ENCODE measurements around the gene LEFTY1. TPM values are rescaled to one million over a fixed set of nuclear protein-coding genes. Genes with fewer than 3 reads are reported as not detected.

LEFTY1 gene
- total RNA-seq, 3 donors from 2014 or later: 0.48 TPM; not detected in 2

- no peaks in the 10 kb centered on the region for H3K36me3 ChIP-seq
- intact Hi-C loops (cut with DNase I; ENCODE audit: low total_unique reads): loop anchor here (5.0 kb wide), 1 partner anchor 373 kb away; no protein-coding TSS in a partner anchor
- DNase-seq (ENCODE audit: low spot score in 2 of 2): no peak
- no peaks in the 10 kb centered on the region for H3K4me1 ChIP-seq
- H3K9me3 ChIP-seq: no peaks in the 10 kb centered on the region
- TF ChIP-seq POLR2A (IDR thresholded peaks at IDR 0.05) (no peak), CTCF (IDR thresholded peaks at IDR 0.05) (no peak), POLR2AphosphoS5 (IDR thresholded peaks at IDR 0.05) (no peak)
- peak overlapping the region in 1 of 2 donors; percentile 38 for H3K27ac ChIP-seq
- H3K27me3 ChIP-seq: no peaks in the 10 kb centered on the region
- no peak overlapping the region for H3K4me3 ChIP-seq
Observed at GRCh38 chr1:225849925-225850324, 39.0 kb downstream of the LEFTY1 start.

GRCh38 chr1:225848030-225848955, 40.7 kb downstream of the LEFTY1 start:
- intact Hi-C loops (cut with DNase I; ENCODE audit: low total_unique reads): loop anchor here (5.0 kb wide), 1 partner anchor 371 kb away; no protein-coding TSS in a partner anchor
- Histone ChIP-seq H3K36me3 (no peaks in the 10 kb centered on the region), H3K4me1 (no peaks in the 10 kb centered on the region), H3K4me3 (no peak overlapping the region), H3K27ac (peak overlapping the region; percentile 6 to 14), H3K27me3 (no peaks in the 10 kb centered on the region), H3K9me3 (no peaks in the 10 kb centered on the region)
- TF ChIP-seq POLR2A (IDR thresholded peaks at IDR 0.05): no peak
- no peak for TF ChIP-seq CTCF (IDR thresholded peaks at IDR 0.05)
- TF ChIP-seq POLR2AphosphoS5 (IDR thresholded peaks at IDR 0.05): no peak
- DNase-seq (ENCODE audit: low spot score in 2 of 2): no peak

GRCh38 chr1:225847610-225848009, 41.3 kb downstream of the LEFTY1 start:
- no peaks in the 10 kb centered on the region for H3K36me3 ChIP-seq
- peak overlapping the region; percentile 6 to 14 for H3K27ac ChIP-seq
- no peak overlapping the region for H3K4me3 ChIP-seq
- intact Hi-C loops (cut with DNase I; ENCODE audit: low total_unique reads): loop anchor here (5.0 kb wide), 1 partner anchor 370 kb away; no protein-coding TSS in a partner anchor
- no peak for DNase-seq (ENCODE audit: low spot score in 2 of 2)
- TF ChIP-seq POLR2AphosphoS5 (IDR thresholded peaks at IDR 0.05) (no peak), POLR2A (IDR thresholded peaks at IDR 0.05) (no peak), CTCF (IDR thresholded peaks at IDR 0.05) (no peak)
- no peaks in the 10 kb centered on the region for H3K4me1 ChIP-seq
- no peaks in the 10 kb centered on the region for H3K9me3 ChIP-seq
- H3K27me3 ChIP-seq: no peaks in the 10 kb centered on the region

- no peaks in the 10 kb centered on the region for H3K9me3 ChIP-seq
- no peaks in the 10 kb centered on the region for H3K27me3 ChIP-seq
- intact Hi-C loops (cut with DNase I; ENCODE audit: low total_unique reads): loop anchor here (5.0 kb wide), 1 partner anchor 369 kb away; no protein-coding TSS in a partner anchor
- TF ChIP-seq CTCF (IDR thresholded peaks at IDR 0.05) (no peak), POLR2A (IDR thresholded peaks at IDR 0.05) (no peak), POLR2AphosphoS5 (IDR thresholded peaks at IDR 0.05) (no peak)
- no peaks in the 10 kb centered on the region for H3K36me3 ChIP-seq
- H3K27ac ChIP-seq: peak overlapping the region in 1 of 2 donors; percentile 48
- no peak for DNase-seq (ENCODE audit: low spot score in 2 of 2)
- no peaks in the 10 kb centered on the region for H3K4me1 ChIP-seq
- no peak overlapping the region for H3K4me3 ChIP-seq
Observed at GRCh38 chr1:225846331-225847310, 42.3 kb downstream of the LEFTY1 start.
